ENCODE measurements around the gene POLR3K. TPM values are rescaled to one million over a fixed set of nuclear protein-coding genes. Genes with fewer than 3 reads are reported as not detected.

Gene POLR3K
- total RNA-seq, 2 donors from 2014 or later: 1.4 TPM; not detected in 1

GRCh38 chr16:83781-84615, 30.6 kb upstream of the POLR3K start:
- Histone ChIP-seq H3K4me3 (peak overlapping the region; percentile 3), H3K9me3 (no peaks in the 10 kb centered on the region), H3K4me1 (ENCODE audit: control insufficient read depth in 1 of 2, low read depth in 2 of 2) (peaks cover 27 to 64% of the 10 kb centered on the region in 2 donors), H3K27ac (peak overlapping the region; percentile 80 to 83), H3K27me3 (replicated peaks; ENCODE audit: insufficient read depth) (no peaks in the 10 kb centered on the region), H3K36me3 (peaks cover 28% of the 10 kb centered on the region)
- TF ChIP-seq CTCF (IDR thresholded peaks at IDR 0.05): peak; percentile 8
- DNase-seq (ENCODE audit: low spot score): no peak
- peak; percentile 20 for ATAC-seq (ENCODE audit: insufficient number of reproducible peaks, low FRiP score, low read depth)

GRCh38 chr16:83060-83603, 29.7 kb upstream of the POLR3K start:
- Histone ChIP-seq H3K36me3 (peaks cover 24% of the 10 kb centered on the region), H3K4me1 (ENCODE audit: control insufficient read depth in 1 of 2, low read depth in 2 of 2) (peaks cover 31 to 69% of the 10 kb centered on the region in 2 donors), H3K27ac (peak overlapping the region; percentile 80 to 83), H3K9me3 (no peaks in the 10 kb centered on the region), H3K4me3 (no peak overlapping the region), H3K27me3 (replicated peaks; ENCODE audit: insufficient read depth) (no peaks in the 10 kb centered on the region)
- ATAC-seq (ENCODE audit: insufficient number of reproducible peaks, low FRiP score, low read depth) (no peak), DNase-seq (ENCODE audit: low spot score) (no peak)
- TF ChIP-seq CTCF (IDR thresholded peaks at IDR 0.05): no peak

- ATAC-seq (ENCODE audit: insufficient number of reproducible peaks, low FRiP score, low read depth): no peak
- Histone ChIP-seq H3K27me3 (replicated peaks; ENCODE audit: insufficient read depth) (no peaks in the 10 kb centered on the region), H3K9me3 (no peaks in the 10 kb centered on the region), H3K4me3 (peak overlapping the region; percentile 76), H3K36me3 (peaks cover 4% of the 10 kb centered on the region), H3K4me1 (ENCODE audit: control insufficient read depth in 1 of 2, low read depth in 2 of 2) (peaks cover 38 to 79% of the 10 kb centered on the region in 2 donors), H3K27ac (peak overlapping the region; percentile 95 to 98)
- TF ChIP-seq CTCF (IDR thresholded peaks at IDR 0.05): no peak
- DNase-seq (ENCODE audit: low spot score): no peak
Observed at GRCh38 chr16:79151-80054, 26.0 kb upstream of the POLR3K start.

- H3K27me3 ChIP-seq (replicated peaks; ENCODE audit: insufficient read depth): no peaks in the 10 kb centered on the region
- DNase-seq (ENCODE audit: low spot score) (no peak), ATAC-seq (ENCODE audit: insufficient number of reproducible peaks, low FRiP score, low read depth) (peak; percentile 6)
- H3K4me1 ChIP-seq (ENCODE audit: control insufficient read depth in 1 of 2, low read depth in 2 of 2): peaks cover 31 to 79% of the 10 kb centered on the region in 2 donors
- no peak for TF ChIP-seq CTCF (IDR thresholded peaks at IDR 0.05)
- peak overlapping the region; percentile 76 for H3K4me3 ChIP-seq
- peaks cover 4% of the 10 kb centered on the region for H3K36me3 ChIP-seq
- peak overlapping the region; percentile 95 to 98 for H3K27ac ChIP-seq
- H3K9me3 ChIP-seq: no peaks in the 10 kb centered on the region
Observed at GRCh38 chr16:78444-79150, 25.2 kb upstream of the POLR3K start.

Data from thoracic aorta (tissue), 2 donors.